ENCODE measurements around the gene DDA1.

The DDA1 gene

GRCh38 chr19:17293605-17294004 is 15.8 kb upstream of the DDA1 start:
- H3K27ac ChIP-seq: peak overlapping the region; percentile 79
- no peak for TF ChIP-seq CTCF (conservative IDR thresholded peaks at IDR 0.05)

GRCh38 chr19:17294051-17294891 is 15.1 kb upstream of the DDA1 start:
- peak overlapping the region; percentile 79; the same call in 1 of the 2 replicates for H3K27ac ChIP-seq
- TF ChIP-seq CTCF (conservative IDR thresholded peaks at IDR 0.05): no peak

- H3K27ac ChIP-seq: 0 out of 2 replicates have a peak overlapping the region, but pooled peaks have one; percentile 5
These were observed 13.8 kb upstream of the DDA1 start for GRCh38 chr19:17295551-17295950.

GRCh38 chr19:17296273-17296672 is 13.1 kb upstream of the DDA1 start:
- TF ChIP-seq CTCF (conservative IDR thresholded peaks at IDR 0.05): peak; percentile 32; the same call in 1 of the 2 replicates
- 0 out of 2 replicates have a peak overlapping the region, but pooled peaks have one; percentile 5 for H3K27ac ChIP-seq

GRCh38 chr19:17296976-17297375 is 12.4 kb upstream of the DDA1 start:
- H3K27ac ChIP-seq: 0 out of 2 replicates have a peak overlapping the region, but pooled peaks have one; percentile 5
- TF ChIP-seq CTCF (conservative IDR thresholded peaks at IDR 0.05): no peak

- H3K27ac ChIP-seq: no peak overlapping the region
- no peak for TF ChIP-seq CTCF (conservative IDR thresholded peaks at IDR 0.05)
These were observed 8.3 kb upstream of the DDA1 start for GRCh38 chr19:17300992-17301619.

GRCh38 chr19:17302391-17303166 is 6.8 kb upstream of the DDA1 start:
- no peak for TF ChIP-seq CTCF (conservative IDR thresholded peaks at IDR 0.05)
- H3K27ac ChIP-seq: peak overlapping the region; percentile 78; the same call in 1 of the 2 replicates

Measured in VCaP (cell line).